IMR-90 (cell line): ENCODE results near the gene PIGU. TPM values are rescaled to one million over a fixed set of nuclear protein-coding genes. Genes with fewer than 3 reads are reported as not detected.

ENCODE experiments used
- ATAC-seq: fragments of 200-7000 bp; cut with Tn5 transposase; 2 replicates; pipeline ENCODE4 v1.9.1; 2020; ENCODE audit warnings: low read depth, mild to moderate bottlenecking, moderate library complexity
- BruUV-seq: library from RNA; stranded (reverse); fragments of 400-500 nt; replicated peaks from 2 replicates; lab custom pipeline; 2021; lab: Mats Ljungman, UMichigan
- CTCF ChIA-PET: fragments of 300-600 bp; formaldehyde crosslinking; extraction: SDS; loops from one replicate; lab custom pipeline; 2021; ENCODE audit warnings: antibody characterized with exemption; lab: Yijun Ruan, JAX
- POLR2A ChIA-PET: fragments of 300-600 bp; sonication (Branson Sonifier 250); formaldehyde crosslinking; loops from one replicate; lab custom pipeline; 2022; ENCODE audit warnings: antibody characterized with exemption; ENCODE audit not compliant: unreplicated experiment; lab: Charles Lee
- DNase-seq: peaks from one replicate; pipeline ENCODE4 v3.0.0; 2013
- H2AFZ ChIP-seq: replicated peaks from 2 replicates; pipeline ENCODE3; 2013; ENCODE audit warnings: low read length, mild to moderate bottlenecking; ENCODE audit not compliant: poor library complexity
- H2AK5ac ChIP-seq: 2 replicates; pipeline ENCODE4 v1.6.1; 2013; ENCODE audit warnings: low read depth, low read length, inconsistent platforms
- H2AK9ac ChIP-seq: replicated peaks from 2 replicates; pipeline ENCODE3; 2013; ENCODE audit warnings: mild to moderate bottlenecking, low read depth, low read length, moderate library complexity; ENCODE audit not compliant: poor library complexity
- H2BK120ac ChIP-seq: 2 replicates; pipeline ENCODE4 v1.6.1; 2013; ENCODE audit warnings: low read depth, low read length, inconsistent platforms
- H2BK15ac ChIP-seq: 3 replicates; pipeline ENCODE4 v1.6.1; 2013; ENCODE audit warnings: low read depth, low read length, inconsistent platforms
- H2BK20ac ChIP-seq: 2 replicates; pipeline ENCODE4 v1.6.1; 2013; ENCODE audit warnings: low read depth, mild to moderate bottlenecking, inconsistent platforms, low read length, moderate library complexity
- H2BK5ac ChIP-seq: 2 replicates; pipeline ENCODE4 v1.6.1; 2013; ENCODE audit warnings: mild to moderate bottlenecking, low read depth, low read length, inconsistent platforms; ENCODE audit not compliant: poor library complexity, severe bottlenecking
- H3K14ac ChIP-seq: replicated peaks from 2 replicates; pipeline ENCODE4 v1.6.1; 2013; ENCODE audit warnings: low read depth, low read length, inconsistent platforms
- H3K18ac ChIP-seq: 2 replicates; pipeline ENCODE4 v1.6.1; 2013; ENCODE audit warnings: low read depth, low read length, control low read depth
- H3K23ac ChIP-seq: 2 replicates; pipeline ENCODE4 v1.6.1; 2013; ENCODE audit warnings: low read depth, low read length, inconsistent platforms
- H3K27ac ChIP-seq: 2 replicates; pipeline ENCODE4 v1.5.1; 2013; ENCODE audit warnings: mild to moderate bottlenecking, control low read depth, low read length; ENCODE audit not compliant: insufficient read depth
- H3K27me3 ChIP-seq: 2 replicates; pipeline ENCODE4 v1.6.1; 2013; ENCODE audit warnings: low read length; ENCODE audit not compliant: control insufficient read depth, insufficient read depth
- H3K36me3 ChIP-seq: 2 replicates; pipeline ENCODE4 v1.6.1; 2013; ENCODE audit warnings: low read length, mixed read lengths; ENCODE audit not compliant: control insufficient read depth, insufficient read depth
- H3K4ac ChIP-seq: 2 replicates; pipeline ENCODE4 v1.6.1; 2013; ENCODE audit warnings: low read depth, low read length, inconsistent platforms
- H3K4me1 ChIP-seq: 2 replicates; pipeline ENCODE4 v1.6.1; 2013; ENCODE audit warnings: low read length, mixed read lengths; ENCODE audit not compliant: control insufficient read depth, insufficient read depth
- H3K4me2 ChIP-seq: 2 replicates; pipeline ENCODE4 v1.6.1; 2013; ENCODE audit warnings: low read depth, mild to moderate bottlenecking, control low read depth, low read length, moderate library complexity
- H3K4me3 ChIP-seq: 2 replicates; pipeline ENCODE4 v1.5.1; 2013; ENCODE audit warnings: low read depth, mild to moderate bottlenecking, control low read depth, low read length, moderate library complexity; ENCODE audit not compliant: insufficient read depth
- H3K56ac ChIP-seq: 2 replicates; pipeline ENCODE4 v1.6.1; 2013; ENCODE audit warnings: low read length, inconsistent platforms; ENCODE audit not compliant: insufficient read depth; ENCODE audit errors: extremely low read depth
- H3K79me1 ChIP-seq, 2 experiments: 2 replicates each; pipeline ENCODE4 v1.6.1; 2013; ENCODE audit warnings: low read length in 2 of 2, inconsistent platforms in 1 of 2, low read depth in 1 of 2
- H3K9ac ChIP-seq: 2 replicates; pipeline ENCODE4 v1.6.1; 2013; ENCODE audit warnings: low read depth, low read length, control low read depth
- H3K9me1 ChIP-seq: 2 replicates; pipeline ENCODE4 v1.6.1; 2013; ENCODE audit warnings: low read length, inconsistent platforms; ENCODE audit not compliant: insufficient read depth
- H3K9me3 ChIP-seq: 2 replicates; pipeline ENCODE4 v1.6.1; 2013; ENCODE audit warnings: low read length; ENCODE audit not compliant: control insufficient read depth, insufficient read depth
- H4K20me1 ChIP-seq: 2 replicates; pipeline ENCODE4 v1.6.1; 2013; ENCODE audit warnings: low read length, inconsistent platforms; ENCODE audit not compliant: insufficient read depth
- H4K5ac ChIP-seq: 2 replicates; pipeline ENCODE4 v1.6.1; 2013; ENCODE audit warnings: mild to moderate bottlenecking, low read depth, low read length, control low read depth
- H4K8ac ChIP-seq, 2 experiments: 2 replicates each; pipeline ENCODE4 v1.6.1; 2013; ENCODE audit warnings: low read depth in 2 of 2, low read length in 2 of 2, control low read depth in 1 of 2, inconsistent platforms in 1 of 2
- H4K91ac ChIP-seq: 2 replicates; pipeline ENCODE4 v1.6.1; 2013; ENCODE audit warnings: low read depth, low read length, inconsistent platforms; ENCODE audit not compliant: insufficient read depth
- MAFK ChIP-seq: IDR thresholded peaks from 2 replicates; pipeline ENCODE4 v1.6.1; 2012; ENCODE audit warnings: low read depth, low read length, improper control_type of control experiment
- POLR2A ChIP-seq: IDR thresholded peaks from 2 replicates; pipeline ENCODE4 v1.6.1; 2012; ENCODE audit warnings: mild to moderate bottlenecking, low read depth, low read length
- WGBS, 2 experiments: methylation state at CpG; one replicate each; pipeline versions ENCODE4 v1.1.5 to v1.1.7; 2013; ENCODE audit warnings: missing lambda C conversion rate in 2 of 2; ENCODE audit not compliant: insufficient read length in 1 of 2; ENCODE audit errors: extremely low coverage in 2 of 2; 5-methylcytosine and 5-hydroxymethylcytosine counted together
- dilution Hi-C: fragments of 300-500 bp; cut with HindIII; formaldehyde crosslinking; loops from one replicate; pipeline ENCODE4 v1.14.3; 2018; ENCODE audit warnings: low sequenced_read_pairs; ENCODE audit not compliant: unreplicated experiment
- in situ Hi-C: fragments of 300-500 bp; cut with MboI; formaldehyde crosslinking; loops from 3 replicates; pipeline ENCODE4 v1.14.3; 2019; ENCODE audit warnings: low sequenced_read_pairs, inconsistent platforms, mixed read lengths
- intact Hi-C: fragments of 100-400 bp; cut with micrococcal nuclease; formaldehyde crosslinking; loops from 2 replicates; pipeline ENCODE4 v1.10.0; 2022
- polyA plus RNA-seq, 3 experiments: library from polyadenylated mRNA; depleted of rRNA; stranded (reverse); fragments of >200 nt; gene quantifications; 2 replicates each; pipeline ENCODE4 v1.2.3, GENCODE V29; 2012; ENCODE audit warnings: low replicate concordance in 1 of 3
- total RNA-seq: library from RNA; depleted of rRNA; stranded (reverse); fragments of >200 nt; gene quantifications from 2 replicates; pipeline ENCODE4 v1.2.3, GENCODE V29; 2012
- TF ChIP-seq, protein P1 (sequence below): fragments of 150-350 bp; IDR thresholded peaks from 2 replicates; pipeline ENCODE4 v1.6.1; 2016; ENCODE audit warnings: low read depth, mild to moderate bottlenecking, low read length, moderate library complexity, borderline replicate concordance

Gene PIGU
- total and polyA plus RNA-seq, 2 of the 4 experiments (the other 2 are of a cell fraction) = 11.1 to 31.1 TPM

DNA sequence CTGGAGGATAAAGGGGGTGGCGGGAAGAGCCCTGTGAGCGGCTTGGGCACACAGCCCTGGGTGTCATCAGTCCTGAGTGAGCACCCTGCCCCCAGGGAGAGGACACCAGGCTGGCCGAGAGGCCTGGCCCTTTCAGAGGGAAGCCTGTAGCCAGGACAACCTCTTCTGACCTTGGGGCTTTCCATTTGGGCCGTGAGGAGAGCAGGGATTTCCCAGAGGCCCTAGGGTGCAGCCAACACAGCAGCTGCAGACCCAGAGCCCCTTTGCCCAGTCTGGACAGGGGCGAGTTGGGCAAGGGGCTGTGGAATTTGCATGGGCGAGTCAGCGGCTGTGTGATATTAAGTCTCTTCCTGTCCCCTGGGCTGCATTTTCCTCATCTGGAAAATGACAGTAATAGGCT, 112.1 kb downstream of the PIGU start:
- in situ Hi-C loops = no loop called here
- no peak overlapping the region for H3K27ac ChIP-seq
- CTCF ChIA-PET = no interaction called here

More for the DNA sequence above, 112.1 kb downstream of the PIGU start:
- Histone ChIP-seq H4K5ac (no peak overlapping the region), H3K4me3 (no peak overlapping the region), H2BK15ac (no peak overlapping the region), H4K91ac (no peak overlapping the region), H3K4me2 (no peak overlapping the region), H3K4ac (no peak overlapping the region), H2AFZ (no peak overlapping the region), H3K18ac (no peak overlapping the region), H4K20me1 (no peaks in the 10 kb centered on the region), H3K14ac (no peak overlapping the region), H3K27me3 (no peaks in the 10 kb centered on the region), H2AK5ac (no peak overlapping the region), H2BK120ac (no peak overlapping the region), H2BK20ac (no peak overlapping the region), H3K56ac (no peak overlapping the region), H2AK9ac (no peak overlapping the region), H3K4me1 (no peaks in the 10 kb centered on the region), H3K36me3 (peaks cover 2% of the 10 kb centered on the region; the same call in 1 of the 2 replicates), H3K23ac (no peak overlapping the region), H3K79me1 (peaks cover 0 to 1% of the 10 kb centered on the region in 2 experiments; a peak in 2 of 4 replicates), H4K8ac (no peak overlapping the region), H2BK5ac (no peak overlapping the region), H3K9ac (no peak overlapping the region), H3K9me1 (peaks cover 17% of the 10 kb centered on the region), H3K9me3 (no peaks in the 10 kb centered on the region)
- dilution Hi-C loops (no loop called here), intact Hi-C loops (no loop called here)
- no peak for DNase-seq
- POLR2A ChIA-PET = no interaction called here
- TF ChIP-seq, protein P1, sequence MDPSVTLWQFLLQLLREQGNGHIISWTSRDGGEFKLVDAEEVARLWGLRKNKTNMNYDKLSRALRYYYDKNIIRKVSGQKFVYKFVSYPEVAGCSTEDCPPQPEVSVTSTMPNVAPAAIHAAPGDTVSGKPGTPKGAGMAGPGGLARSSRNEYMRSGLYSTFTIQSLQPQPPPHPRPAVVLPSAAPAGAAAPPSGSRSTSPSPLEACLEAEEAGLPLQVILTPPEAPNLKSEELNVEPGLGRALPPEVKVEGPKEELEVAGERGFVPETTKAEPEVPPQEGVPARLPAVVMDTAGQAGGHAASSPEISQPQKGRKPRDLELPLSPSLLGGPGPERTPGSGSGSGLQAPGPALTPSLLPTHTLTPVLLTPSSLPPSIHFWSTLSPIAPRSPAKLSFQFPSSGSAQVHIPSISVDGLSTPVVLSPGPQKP = no peak
- no peak for TF ChIP-seq POLR2A
- TF ChIP-seq MAFK = no peak
- no peak for ATAC-seq
- BruUV-seq = no TSS peak
- WGBS, 2 experiments = 67% methylated on average over 1 of the region's 7 CpGs; no CpG with 5 or more reads in 1 of the 2 experiments
